GM21576 (cell line): ENCODE data around the gene FHOD1.

Experiments
- ATAC-seq: cut with Tn5 transposase; IDR thresholded peaks from one replicate; pipeline ENCODE4 v1.9.1; 2021; ENCODE audit warnings: mild to moderate bottlenecking, moderate library complexity; ENCODE audit not compliant: unreplicated experiment

FHOD1 gene

GRCh38 chr16:67236563-67237395, 10.5 kb downstream of the FHOD1 start:
- no peak for ATAC-seq

GRCh38 chr16:67235816-67236562, 11.3 kb downstream of the FHOD1 start:
- no peak for ATAC-seq

- no peak for ATAC-seq
Observed at GRCh38 chr16:67234180-67234597, 13.1 kb downstream of the FHOD1 start.

GRCh38 chr16:67233596-67233995, 13.7 kb downstream of the FHOD1 start:
- ATAC-seq = no peak

GRCh38 chr16:67230809-67231660, 16.2 kb downstream of the FHOD1 start:
- ATAC-seq = no peak

- no peak for ATAC-seq
Observed at GRCh38 chr16:67229906-67230808, 17.1 kb downstream of the FHOD1 start.

GRCh38 chr16:67228905-67229304, 18.4 kb downstream of the FHOD1 start:
- ATAC-seq = no peak

- ATAC-seq = no peak
Observed at GRCh38 chr16:67228034-67228785, 19.1 kb downstream of the FHOD1 start.

- ATAC-seq = no peak
Observed at GRCh38 chr16:67227567-67227921, 19.7 kb downstream of the FHOD1 start.

GRCh38 chr16:67226804-67227566, 20.3 kb downstream of the FHOD1 start, which contains the start of gene TMEM208:
Gene TMEM208, plus strand, starts transcription at chr16:67227130. Its CDS starts 89 bp downstream, at chr16:67227219.
- ATAC-seq = peak; percentile 88

GRCh38 chr16:67226295-67226803, 20.9 kb downstream of the FHOD1 start:
- no peak for ATAC-seq

GRCh38 chr16:67223992-67224391, 23.3 kb downstream of the FHOD1 start:
- no peak for ATAC-seq

- no peak for ATAC-seq
Observed at GRCh38 chr16:67216612-67217490, 30.4 kb downstream of the FHOD1 start.

GRCh38 chr16:67215706-67216105, 31.6 kb downstream of the FHOD1 start:
- no peak for ATAC-seq

- ATAC-seq = no peak
Observed at GRCh38 chr16:67213197-67214019, 33.9 kb downstream of the FHOD1 start.

- ATAC-seq = no peak
Observed at GRCh38 chr16:67212766-67213165, 34.5 kb downstream of the FHOD1 start.

GRCh38 chr16:67211674-67212073, 35.6 kb downstream of the FHOD1 start:
- ATAC-seq = no peak
